NCI-H2196 (cell line): ENCODE measurements around the gene TMC2.
A peak's percentile ranks its signal among the peaks of the same experiment; 100 is the strongest.
"Not testable (repeated sequence)": the region's sequence is repeated elsewhere in the genome, so short reads cannot be mapped to it uniquely, and the experiment has no call there.

Experiments
- DNase-seq: peaks from one replicate; lab custom pipeline; 2025; ENCODE audit not compliant: unreplicated experiment; lab: John Stamatoyannopoulos, UW

Gene TMC2

DNA sequence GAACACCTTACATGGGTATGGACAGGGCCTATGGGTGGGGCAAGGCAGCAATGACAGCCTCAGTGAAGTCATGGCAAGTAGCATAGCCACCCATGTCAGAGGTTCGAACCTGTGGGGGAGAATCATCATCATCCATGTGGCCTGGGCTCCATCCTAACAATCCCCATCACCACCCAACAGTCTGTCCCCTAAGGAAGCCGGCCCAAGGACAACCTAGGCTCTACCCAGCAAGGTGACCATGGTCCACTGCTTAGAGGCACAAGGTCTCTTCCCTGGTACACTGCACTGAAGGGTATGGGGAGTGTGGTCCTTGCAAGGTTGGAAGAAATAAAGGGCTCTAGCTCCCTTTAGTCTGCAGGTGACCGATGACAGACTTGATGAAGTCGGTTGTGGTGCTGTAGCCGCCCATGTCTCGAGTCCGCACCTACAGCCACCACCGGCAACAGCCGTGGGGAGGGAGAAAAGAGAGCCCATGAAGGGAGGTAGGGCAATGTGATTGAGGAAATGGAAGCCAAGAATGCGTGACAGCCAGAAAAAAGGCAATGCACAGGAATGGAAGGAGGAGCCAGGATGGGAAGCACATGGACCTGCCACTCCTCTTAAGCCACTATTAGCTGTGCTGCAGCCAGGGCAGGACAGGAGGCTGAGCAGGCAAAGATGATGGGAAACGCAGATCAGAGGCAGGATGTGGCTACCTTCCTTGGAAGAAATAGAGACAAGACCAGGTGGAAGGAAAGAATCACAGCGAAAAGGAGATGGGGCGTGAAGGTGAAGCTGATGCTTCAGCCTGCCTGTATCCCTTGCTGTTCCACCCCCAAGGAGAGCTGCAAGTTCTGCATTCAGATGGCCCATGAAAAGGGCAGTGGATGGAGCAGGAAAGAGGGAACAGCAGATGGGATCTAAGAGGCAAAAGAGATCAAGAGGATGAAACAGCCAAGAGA lies 122.3 kb downstream of the TMC2 start:
- DNase-seq = no peak

DNA sequence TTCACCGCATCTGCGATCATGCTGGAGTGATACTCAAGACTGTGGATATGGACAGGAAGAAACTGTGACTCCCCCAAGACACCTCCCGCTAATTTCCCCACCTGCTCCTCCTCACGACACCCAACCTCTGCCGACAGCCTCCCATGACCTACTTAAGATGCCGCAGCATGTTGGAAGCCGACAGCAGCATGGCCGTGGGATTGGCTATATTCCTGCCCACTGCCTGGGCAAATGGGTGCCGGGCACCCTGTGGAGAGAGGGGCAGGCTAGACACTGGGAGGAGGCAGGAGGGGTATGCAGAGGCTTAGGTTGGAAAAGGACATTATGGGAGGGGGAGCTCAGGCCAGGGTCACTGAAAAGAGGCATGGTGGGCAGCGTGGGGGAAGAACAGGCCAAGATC lies 123.2 kb downstream of the TMC2 start:
- no peak for DNase-seq

DNA sequence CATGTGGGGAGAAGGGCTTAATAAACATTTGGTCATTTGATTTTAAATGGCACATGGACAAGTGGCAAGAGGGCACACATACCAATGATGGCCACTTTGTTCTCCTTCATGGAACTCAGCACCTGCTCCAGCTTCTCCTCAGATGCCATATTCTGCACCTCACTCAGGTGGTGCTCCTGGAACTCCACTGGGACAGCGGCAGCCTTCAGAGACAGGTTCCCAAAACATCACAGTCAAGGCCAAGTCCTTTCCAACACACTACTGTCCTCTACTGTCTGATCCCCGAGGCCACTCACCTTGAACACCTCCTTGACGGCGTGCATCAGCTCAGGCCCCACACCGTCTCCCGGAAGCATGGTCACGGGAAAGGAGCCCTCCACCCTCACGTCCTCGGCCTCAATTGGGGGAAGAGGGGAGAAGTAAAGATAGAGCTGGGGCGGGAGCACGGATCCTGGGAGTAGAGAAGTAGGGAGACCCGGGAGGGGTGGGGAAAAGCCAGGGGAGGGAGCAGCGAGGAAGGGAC lies 127.1 kb downstream of the TMC2 start:
- no peak for DNase-seq

DNA sequence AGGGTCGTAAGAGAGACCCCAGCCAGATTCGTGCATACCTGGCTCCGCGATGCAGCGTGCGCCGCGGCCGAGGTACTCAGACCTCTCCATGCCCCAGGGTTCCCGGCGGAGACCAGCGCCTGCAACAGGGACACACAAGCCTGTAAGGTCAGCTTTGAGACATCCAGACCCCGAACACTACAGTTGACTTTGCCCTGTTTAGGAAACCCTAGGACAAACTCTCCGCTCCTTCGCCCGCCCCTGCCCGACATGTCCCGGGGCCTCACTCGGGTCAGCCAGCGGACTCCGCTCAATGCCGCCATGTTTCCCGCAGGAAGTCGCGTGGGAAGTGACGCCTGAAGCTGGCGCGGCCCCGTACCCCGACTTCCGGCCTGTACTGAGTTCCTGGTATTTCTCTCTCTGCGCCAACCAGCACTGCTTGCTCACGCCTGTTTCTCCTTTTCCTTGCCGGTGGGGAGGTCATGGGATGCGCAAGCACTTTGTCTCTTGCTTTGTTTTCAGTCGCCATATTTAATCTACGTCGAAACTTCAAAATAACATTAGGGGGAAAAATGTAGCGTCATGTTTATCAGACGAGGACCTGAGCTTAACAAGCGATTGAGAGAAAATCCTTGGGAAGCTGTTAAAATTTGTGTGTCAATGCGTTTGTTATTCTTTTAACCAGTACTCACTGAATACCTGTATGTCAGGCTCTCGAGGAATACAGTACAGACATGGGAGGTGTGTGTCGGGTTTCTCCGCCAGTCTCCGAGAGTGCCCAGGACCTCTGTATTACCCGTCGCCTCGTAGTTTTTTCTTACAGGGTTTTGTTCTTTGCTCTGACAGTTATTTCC lies 127.7 kb downstream of the TMC2 start, which contains the start of gene IDH3B:
Gene IDH3B (minus strand): TSS at position 330 of the 833 bp plus-strand sequence. CDS start 28 bp downstream, at position 302.
- DNase-seq = peak; percentile 93

DNA sequence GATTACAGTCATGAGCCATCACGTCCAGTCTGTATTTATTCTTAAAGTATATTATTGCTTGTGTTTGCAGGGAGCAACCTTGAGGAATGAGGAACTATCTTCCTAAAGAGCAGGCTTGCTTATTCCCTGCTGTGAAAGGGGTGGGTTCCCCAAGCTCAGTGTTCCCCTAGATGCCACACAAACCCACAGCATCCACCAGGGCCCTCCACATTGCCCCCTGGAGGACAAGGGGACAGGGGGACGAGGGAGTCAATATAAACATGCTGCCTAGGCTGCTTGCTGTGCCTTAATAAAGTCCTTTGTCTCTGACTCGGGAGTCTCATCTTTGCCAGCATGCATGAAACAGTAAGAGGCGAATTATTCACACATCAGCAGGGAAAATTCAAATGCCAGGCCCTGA lies 135.6 kb downstream of the TMC2 start:
- no peak for DNase-seq

DNA sequence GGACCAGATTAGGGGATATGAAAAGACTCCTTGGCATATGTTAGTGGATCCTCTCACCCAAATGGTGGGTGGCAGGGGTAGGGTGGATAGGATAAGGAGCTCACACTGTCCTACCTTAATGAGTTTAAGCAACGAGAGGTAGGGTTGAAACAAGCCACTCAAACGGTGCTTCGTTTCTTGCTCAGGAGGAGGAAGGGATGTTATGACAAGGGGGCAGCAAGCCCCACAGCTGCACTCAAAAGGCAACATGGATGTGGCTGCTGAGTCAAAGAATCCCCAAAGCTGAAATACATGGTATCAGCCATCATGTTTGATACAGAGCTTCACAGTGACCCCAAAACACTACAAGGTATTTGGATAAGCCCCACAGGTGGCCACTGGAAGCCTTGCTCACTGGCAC lies 136.1 kb downstream of the TMC2 start:
- no peak for DNase-seq

DNA sequence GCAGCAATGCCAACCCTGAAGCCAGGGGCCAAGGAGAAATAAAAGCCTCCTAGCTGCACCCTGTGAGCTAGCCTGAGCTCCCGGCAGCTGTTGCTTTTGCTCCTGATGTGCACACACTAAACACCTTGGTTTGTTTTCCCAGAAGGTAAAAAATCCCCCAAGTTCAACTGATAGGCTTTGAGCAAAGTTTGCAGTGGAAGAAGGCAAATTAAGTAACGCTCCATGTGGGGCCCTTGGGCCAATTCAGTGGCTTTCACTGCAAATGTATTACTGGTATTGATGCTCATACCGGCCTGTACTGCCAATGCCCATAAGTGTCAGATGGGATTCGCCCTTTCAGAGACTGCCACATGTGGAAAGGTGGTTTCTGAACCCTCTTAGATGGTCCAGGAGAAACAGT lies 137.1 kb downstream of the TMC2 start:
- DNase-seq = no peak

DNA sequence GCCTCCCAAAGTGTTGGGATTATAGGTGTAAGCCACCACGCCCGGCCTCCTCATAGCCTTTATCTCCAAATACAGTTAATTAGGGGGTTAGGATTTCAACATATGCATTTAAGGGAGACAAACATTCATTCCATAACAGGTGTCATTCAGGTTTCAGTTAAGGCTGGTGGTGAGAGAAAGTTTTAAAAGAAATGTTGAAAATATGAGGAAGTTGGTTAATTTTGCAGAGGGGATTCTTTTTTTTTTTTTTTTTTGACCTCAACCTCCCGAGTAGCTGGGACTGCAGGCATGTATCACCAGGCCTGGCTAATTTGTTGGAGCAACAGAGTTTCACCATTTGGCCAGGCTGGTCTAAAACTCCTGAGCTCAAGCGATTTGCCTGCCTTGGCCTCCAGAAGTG lies 143.7 kb downstream of the TMC2 start:
- DNase-seq = no peak

DNA sequence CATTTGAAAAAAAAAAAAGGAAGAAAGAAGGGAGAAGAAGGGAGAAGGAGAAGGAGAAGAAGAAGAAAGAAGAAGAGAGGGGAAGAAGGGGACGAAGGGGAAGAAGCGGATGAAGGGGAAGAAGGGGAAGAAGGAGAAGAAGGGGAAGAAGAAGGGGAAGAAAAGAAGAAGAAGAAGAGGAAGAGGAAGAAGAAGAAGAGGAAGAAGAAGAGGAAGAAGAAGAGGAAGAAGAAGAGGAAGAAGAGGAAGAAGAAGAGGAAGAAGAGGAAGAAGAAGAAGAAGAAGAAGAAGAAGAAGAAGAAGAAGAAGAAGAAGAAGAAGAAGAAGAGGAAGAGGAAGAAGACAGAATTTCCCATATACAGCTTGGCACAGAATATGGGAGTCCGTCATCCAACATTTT lies 145.7 kb downstream of the TMC2 start:
- not testable (repeated sequence) for DNase-seq

DNA sequence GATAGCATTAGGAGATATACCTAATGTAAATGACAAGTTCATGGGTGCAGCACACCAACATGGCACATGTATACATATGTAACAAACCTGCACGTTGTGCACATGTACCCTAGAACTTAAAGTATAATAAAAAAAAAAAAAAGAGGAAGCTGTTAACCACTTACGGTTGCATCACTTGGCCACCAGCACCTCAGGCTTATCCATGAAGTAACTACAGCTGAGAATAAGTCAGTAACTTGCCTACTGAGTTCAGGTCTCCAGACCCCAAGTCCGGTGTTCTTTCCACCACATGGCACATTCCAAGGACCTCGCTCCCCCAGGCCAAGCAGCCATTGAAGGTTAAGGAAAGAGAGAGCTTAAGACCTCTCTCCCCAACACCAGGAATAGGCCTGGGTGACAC lies 148.4 kb downstream of the TMC2 start:
- not testable (repeated sequence) for DNase-seq

DNA sequence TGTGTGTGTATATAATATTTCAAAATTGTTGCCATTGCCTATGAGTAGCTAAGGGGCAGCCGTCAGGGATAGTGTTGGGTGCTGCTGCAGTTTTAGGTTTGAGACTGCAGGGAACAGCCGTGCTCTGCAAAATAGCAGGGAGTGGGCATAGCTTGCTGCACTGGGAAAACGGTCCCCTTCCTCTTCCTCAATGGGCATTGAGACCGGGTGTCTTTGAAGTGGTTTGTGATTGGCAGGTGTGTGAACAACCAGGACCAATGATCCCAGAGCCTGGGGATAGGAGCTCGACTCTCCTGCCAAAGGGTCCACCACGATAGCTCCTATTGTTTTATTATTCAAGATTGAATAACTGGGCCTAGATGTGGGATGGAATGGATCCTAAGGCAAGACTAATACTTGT lies 151.1 kb downstream of the TMC2 start:
- no peak for DNase-seq

DNA sequence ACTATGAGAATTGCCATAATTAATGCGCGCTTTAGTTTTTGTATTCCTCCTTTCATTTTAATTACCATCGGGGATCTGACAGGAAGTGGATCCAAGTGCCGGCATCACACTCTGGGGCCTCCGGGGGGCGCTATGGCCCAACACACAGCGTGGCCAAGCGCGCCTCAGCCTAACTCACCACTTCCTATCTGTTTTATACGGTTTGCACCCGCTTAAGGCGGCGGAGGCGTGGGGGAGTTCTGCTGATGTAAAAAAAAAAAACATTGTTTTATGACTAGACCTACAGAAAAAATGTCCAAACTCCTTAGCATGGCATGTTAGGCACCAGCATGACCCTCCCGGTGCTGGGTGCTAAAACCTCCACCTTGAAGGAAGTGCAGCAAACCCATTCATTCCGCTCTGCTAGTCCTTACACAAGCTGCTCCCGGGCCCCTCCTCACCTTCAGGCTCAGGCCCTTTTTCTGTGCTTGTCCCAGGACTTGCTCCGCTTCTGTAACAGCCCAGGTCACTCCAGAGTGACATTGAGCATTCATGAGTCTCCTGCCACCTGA lies 151.7 kb downstream of the TMC2 start:
- peak; percentile 45 for DNase-seq

DNA sequence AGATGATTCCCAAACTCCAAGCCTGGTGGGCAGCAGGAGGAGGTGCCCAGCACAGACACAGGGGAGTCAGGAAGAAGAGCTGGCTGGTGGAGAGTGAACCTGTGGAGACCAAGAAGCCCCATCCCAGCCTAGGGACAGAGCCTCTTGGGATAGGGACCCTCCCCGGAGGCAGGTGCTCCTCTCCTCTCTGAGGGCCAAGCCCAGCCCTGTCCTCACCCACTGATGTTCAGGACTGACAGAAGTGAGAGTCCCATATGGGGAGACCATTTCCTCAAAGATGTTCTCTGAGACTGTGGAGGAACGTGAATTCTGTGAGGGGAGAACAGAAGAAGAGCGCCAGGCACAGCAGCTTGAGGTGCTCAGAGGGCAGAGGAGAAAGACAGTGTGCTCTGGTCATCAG lies 153.8 kb downstream of the TMC2 start:
- DNase-seq = no peak

DNA sequence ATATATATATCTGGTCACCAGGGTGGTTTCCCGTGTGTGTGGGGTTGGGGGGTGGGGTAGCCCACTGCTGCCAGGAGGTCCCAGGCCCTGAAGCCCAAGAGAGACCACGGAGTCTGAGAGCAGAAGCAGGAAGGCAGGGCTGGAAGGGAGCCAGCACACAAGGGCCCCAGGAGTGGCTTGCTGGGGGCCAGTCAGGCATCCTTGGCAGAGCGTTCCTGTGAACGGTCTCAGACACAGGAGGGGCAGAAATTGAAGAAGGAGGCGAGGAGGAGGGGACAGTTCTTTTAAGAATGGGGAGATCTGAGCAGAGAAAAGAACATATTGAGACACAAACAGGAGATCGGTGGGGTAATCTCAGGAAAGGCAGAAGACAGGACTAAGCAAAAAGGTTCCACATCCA lies 154.3 kb downstream of the TMC2 start:
- no peak for DNase-seq

DNA sequence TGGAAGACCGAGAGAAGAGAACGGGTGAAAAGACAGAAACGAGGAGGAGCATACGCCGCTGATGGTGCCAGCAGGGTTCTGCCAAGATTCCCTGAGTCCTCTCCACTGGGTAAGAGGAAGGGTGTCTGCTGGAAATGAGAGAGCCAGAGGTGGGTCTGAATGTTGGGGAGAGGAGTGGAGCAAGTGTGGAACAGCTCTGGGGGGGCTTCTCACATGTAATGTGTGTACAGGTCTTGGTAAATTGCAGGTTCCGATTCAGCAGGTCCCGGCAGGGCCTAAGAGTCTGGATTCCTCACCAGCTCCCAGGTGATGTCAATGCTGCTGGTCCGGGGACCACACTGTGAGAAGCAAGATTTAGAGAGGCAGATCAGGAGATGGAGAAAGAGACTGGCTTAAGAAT lies 154.8 kb downstream of the TMC2 start:
- no peak for DNase-seq
